Measurements from ENCODE around the gene ACAP2. TPM values are rescaled to one million over a fixed set of nuclear protein-coding genes. Genes with fewer than 3 reads are reported as not detected.

Gene ACAP2
- total RNA-seq, 1 donor from 2014 or later, result 60.3 TPM

DNA sequence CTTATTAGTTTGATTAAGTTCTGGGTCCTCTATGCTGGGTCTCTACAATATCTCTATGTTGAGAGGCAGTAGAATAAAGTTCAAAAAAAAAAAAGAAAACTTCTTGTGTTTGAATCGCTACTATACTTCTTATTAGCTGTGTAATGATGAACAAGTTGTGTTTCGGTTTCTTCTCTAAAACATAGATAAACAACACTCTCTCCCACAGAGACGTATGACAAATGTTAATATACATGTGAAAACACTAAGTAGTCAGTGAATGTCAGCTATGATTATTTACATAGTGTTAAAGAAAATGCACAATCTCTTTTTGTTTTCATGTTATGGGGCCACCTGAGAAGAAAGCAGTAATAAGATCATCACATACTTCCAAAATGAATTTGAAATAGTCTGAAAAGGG, 45.3 kb downstream of the ACAP2 start:
- ATAC-seq (no peak), DNase-seq (no peak)
- Histone ChIP-seq H3K4me3 (no peak overlapping the region), H3K27me3 (no peaks in the 10 kb centered on the region), H3K4me1 (peaks cover 13% of the 10 kb centered on the region), H3K9me3 (no peaks in the 10 kb centered on the region), H3K36me3 (no peaks in the 10 kb centered on the region), H3K27ac (no peak overlapping the region)
- intact Hi-C loops (cut with DNase I), result no loop called here
- TF ChIP-seq, protein P1, sequence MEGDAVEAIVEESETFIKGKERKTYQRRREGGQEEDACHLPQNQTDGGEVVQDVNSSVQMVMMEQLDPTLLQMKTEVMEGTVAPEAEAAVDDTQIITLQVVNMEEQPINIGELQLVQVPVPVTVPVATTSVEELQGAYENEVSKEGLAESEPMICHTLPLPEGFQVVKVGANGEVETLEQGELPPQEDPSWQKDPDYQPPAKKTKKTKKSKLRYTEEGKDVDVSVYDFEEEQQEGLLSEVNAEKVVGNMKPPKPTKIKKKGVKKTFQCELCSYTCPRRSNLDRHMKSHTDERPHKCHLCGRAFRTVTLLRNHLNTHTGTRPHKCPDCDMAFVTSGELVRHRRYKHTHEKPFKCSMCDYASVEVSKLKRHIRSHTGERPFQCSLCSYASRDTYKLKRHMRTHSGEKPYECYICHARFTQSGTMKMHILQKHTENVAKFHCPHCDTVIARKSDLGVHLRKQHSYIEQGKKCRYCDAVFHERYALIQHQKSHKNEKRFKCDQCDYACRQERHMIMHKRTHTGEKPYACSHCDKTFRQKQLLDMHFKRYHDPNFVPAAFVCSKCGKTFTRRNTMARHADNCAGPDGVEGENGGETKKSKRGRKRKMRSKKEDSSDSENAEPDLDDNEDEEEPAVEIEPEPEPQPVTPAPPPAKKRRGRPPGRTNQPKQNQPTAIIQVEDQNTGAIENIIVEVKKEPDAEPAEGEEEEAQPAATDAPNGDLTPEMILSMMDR (IDR thresholded peaks at IDR 0.05), result no peak

DNA sequence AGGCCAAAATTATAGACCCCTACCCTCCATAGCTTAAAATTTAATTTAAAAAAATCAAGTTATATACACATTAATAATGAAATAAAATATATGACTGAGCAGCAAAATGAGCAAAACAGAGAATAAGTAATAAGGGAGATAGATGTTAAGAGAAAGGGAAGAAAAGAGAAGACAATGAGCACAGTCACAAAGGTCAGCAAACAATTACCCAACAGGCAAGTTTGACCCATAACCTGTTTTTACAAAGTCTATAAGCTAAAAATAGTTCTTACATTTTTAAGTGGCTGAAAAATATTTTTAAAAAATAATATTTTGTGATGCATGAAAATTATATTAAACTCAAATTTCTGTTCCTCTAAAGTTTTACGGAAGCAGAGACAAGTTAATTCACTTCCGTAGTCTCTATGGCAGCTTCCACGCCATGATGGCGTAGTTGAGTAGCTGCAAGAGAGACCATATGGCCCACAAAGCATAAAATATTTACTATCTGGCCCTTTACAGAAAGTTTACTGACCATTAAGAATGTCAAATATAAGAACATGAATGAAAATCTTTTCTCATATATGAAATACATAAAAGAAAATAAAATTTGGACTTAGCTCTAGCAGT, 47.5 kb downstream of the ACAP2 start:
- TF ChIP-seq, protein P1 (IDR thresholded peaks at IDR 0.05), result no peak
- intact Hi-C loops (cut with DNase I), result no loop called here
- H3K4me3 ChIP-seq, result no peak overlapping the region
- H3K27me3 ChIP-seq, result no peaks in the 10 kb centered on the region
- no peaks in the 10 kb centered on the region for H3K9me3 ChIP-seq
- ATAC-seq (no peak), DNase-seq (no peak)
- H3K4me1 ChIP-seq, result peaks cover 13% of the 10 kb centered on the region
- H3K27ac ChIP-seq, result no peak overlapping the region
- H3K36me3 ChIP-seq, result peaks cover 15% of the 10 kb centered on the region

DNA sequence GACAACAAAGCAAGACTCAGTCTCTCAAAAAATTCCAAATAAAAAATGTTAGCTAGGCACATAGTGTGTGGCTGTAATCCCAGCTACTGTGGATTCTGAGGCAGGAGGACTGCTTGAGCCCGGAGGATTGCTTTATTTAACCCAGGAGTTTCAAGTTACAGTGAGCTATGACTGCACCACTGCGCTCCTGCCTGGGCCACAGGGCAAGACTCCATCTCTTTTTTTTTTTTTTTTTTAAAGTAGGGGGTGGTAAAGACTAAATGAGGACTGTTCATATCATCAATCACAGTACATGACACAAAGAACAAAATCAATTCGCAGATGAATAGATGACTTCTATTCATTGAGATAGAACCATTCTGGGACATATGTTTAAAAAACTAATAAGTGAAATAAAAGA, 48.1 kb downstream of the ACAP2 start:
- H3K9me3 ChIP-seq, result no peaks in the 10 kb centered on the region
- ATAC-seq (no peak), DNase-seq (no peak)
- H3K4me1 ChIP-seq, result peaks cover 13% of the 10 kb centered on the region
- no peak overlapping the region for H3K4me3 ChIP-seq
- TF ChIP-seq, protein P1 (IDR thresholded peaks at IDR 0.05), result no peak
- H3K27ac ChIP-seq, result no peak overlapping the region
- intact Hi-C loops (cut with DNase I), result no loop called here
- H3K27me3 ChIP-seq, result no peaks in the 10 kb centered on the region
- peaks cover 18% of the 10 kb centered on the region for H3K36me3 ChIP-seq

DNA sequence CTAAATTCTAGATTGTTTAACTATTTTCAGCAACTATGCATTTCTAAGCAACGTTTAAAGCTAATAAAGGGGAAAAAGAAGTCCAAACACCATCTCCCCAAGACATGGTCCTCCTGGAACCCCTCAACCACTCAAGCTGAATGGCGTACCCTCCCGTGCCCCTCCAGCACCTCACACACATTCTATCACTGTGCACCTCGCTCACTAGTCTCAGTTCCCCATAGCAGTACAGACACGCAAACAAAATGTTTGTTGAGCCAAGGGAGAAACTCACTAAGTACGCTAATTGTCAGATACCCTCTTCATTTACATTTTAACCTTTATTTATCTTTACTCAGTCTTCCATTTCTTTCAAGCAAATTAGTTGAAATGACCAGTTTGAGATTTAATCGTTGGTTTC, 48.8 kb downstream of the ACAP2 start:
- Histone ChIP-seq H3K27me3 (no peaks in the 10 kb centered on the region), H3K9me3 (no peaks in the 10 kb centered on the region), H3K4me3 (no peak overlapping the region), H3K36me3 (peaks cover 18% of the 10 kb centered on the region), H3K4me1 (peaks cover 13% of the 10 kb centered on the region), H3K27ac (no peak overlapping the region)
- intact Hi-C loops (cut with DNase I), result no loop called here
- no peak for ATAC-seq
- TF ChIP-seq, protein P1 (IDR thresholded peaks at IDR 0.05), result no peak
- no peak for DNase-seq

DNA sequence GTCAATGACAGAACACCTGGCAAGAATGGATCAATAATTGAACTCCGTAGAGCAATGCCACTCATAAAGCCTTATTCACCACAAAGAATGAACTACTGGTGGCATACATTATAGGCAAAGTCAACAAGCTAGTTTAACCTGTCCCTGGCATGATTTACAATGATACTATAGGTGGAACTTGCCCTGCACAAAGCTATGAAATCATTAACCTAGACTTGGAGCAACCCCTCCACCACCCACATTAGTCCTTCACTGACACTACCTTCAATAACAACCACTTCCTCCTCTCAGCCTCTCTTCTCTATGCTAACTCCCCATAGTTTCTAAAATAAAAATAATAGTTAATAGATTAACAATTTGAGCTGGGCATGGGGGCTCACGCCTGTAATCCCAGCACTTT, 54.4 kb downstream of the ACAP2 start:
- Histone ChIP-seq H3K9me3 (no peaks in the 10 kb centered on the region), H3K4me3 (no peak overlapping the region), H3K27ac (no peak overlapping the region), H3K27me3 (no peaks in the 10 kb centered on the region), H3K36me3 (peaks cover 18% of the 10 kb centered on the region), H3K4me1 (peaks cover 5% of the 10 kb centered on the region)
- intact Hi-C loops (cut with DNase I), result no loop called here
- ATAC-seq, result no peak
- no peak for DNase-seq
- TF ChIP-seq, protein P1 (IDR thresholded peaks at IDR 0.05), result no peak

DNA sequence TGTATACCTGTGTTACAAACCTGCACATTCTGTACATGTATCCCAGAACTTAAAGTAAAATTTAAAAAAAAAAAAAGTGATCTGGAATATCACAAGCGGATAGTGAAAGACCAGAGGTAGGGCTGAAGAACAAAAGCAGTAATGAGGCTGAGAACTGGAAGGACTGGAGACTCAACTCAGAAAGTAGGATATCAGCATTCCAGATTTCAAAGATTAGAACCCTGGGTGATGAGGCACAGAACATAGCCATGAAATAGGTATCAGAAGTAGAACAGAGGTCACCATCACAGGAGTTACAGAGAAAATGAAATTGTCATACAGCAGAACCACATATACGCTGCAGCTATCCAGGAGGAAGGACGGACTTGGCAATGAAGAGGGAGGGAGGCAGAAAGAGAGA, 56.1 kb downstream of the ACAP2 start:
- peaks cover 16% of the 10 kb centered on the region for H3K36me3 ChIP-seq
- H3K4me3 ChIP-seq, result no peak overlapping the region
- ATAC-seq (no peak), DNase-seq (no peak)
- TF ChIP-seq, protein P1 (IDR thresholded peaks at IDR 0.05), result no peak
- intact Hi-C loops (cut with DNase I), result no loop called here
- no peak overlapping the region for H3K27ac ChIP-seq
- no peaks in the 10 kb centered on the region for H3K9me3 ChIP-seq
- H3K4me1 ChIP-seq, result peaks cover 5% of the 10 kb centered on the region
- no peaks in the 10 kb centered on the region for H3K27me3 ChIP-seq
